ENCODE measurements around the gene GLRX2.
A peak's percentile ranks its signal among the peaks of the same experiment; 100 is the strongest.
"Not testable (repeated sequence)": the region's sequence is repeated elsewhere in the genome, so short reads cannot be mapped to it uniquely, and the experiment has no call there.

The GLRX2 gene, protein sequence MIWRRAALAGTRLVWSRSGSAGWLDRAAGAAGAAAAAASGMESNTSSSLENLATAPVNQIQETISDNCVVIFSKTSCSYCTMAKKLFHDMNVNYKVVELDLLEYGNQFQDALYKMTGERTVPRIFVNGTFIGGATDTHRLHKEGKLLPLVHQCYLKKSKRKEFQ

DNA sequence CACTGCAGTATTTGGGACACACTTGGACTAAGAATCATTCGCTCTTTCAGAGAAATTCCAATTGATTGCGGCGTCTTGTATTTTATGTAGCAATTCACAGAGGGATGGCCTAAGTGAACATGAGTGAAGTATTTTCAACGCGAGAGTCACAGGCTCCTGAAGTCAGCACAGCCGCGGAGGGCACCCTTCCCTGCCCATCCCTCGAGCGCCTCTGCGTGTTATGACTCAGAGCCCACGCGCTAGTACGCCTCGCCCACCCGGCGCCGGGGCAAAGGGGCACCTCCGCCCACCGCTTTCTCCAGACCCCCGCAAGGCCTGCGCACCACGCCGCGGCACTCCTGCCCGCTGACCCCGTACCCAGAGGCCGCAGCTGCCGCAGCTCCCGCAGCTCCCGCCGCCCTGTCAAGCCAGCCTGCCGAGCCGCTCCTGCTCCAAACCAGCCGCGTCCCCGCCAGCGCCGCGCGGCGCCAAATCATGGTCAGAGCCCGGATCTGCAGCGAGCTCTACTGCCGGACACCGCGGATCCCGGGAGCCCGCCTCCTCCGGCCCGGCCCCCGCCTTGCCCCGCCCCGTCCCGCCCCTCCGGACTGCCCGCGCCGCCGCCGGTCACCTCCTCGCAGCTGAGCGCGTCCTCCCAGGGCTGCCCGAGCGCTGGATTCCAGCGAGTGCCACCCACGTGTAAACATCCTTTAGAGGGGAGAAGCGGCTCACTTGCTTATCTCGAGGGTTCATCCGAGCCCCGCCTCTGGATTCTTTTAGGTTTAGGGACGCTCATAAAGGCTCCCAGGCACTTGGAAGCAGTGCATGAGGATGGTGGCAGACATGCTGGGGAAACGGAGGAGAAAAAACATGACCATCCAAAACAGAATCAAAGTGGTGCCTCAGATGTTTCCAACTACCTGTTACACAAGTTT, at the start of gene GLRX2:
GLRX2 (minus strand) TSS at position 508 of the 914 bp plus-strand sequence; CDS start at position 476, 32 bp downstream.
- peak; percentile 94 for DNase-seq

DNA sequence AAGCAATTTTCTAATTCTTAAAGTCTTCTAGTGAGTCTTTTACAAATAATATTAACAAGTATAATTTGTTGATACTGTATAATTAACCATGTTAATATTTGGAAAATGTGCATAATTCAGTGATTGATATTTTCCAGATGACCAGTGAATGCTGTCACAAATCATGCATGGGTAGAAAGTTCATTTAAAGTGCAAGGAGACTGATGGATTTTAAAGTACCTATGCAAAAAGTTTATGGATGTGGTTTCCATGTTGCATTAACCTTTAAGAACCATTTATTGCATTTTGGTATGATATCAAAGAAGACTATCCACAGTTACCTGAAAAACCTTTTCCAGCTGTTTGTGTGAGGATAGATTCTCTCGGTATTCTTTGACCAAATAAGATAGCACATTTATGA, 39.8 kb upstream of the GLRX2 start:
- DNase-seq = no peak

DNA sequence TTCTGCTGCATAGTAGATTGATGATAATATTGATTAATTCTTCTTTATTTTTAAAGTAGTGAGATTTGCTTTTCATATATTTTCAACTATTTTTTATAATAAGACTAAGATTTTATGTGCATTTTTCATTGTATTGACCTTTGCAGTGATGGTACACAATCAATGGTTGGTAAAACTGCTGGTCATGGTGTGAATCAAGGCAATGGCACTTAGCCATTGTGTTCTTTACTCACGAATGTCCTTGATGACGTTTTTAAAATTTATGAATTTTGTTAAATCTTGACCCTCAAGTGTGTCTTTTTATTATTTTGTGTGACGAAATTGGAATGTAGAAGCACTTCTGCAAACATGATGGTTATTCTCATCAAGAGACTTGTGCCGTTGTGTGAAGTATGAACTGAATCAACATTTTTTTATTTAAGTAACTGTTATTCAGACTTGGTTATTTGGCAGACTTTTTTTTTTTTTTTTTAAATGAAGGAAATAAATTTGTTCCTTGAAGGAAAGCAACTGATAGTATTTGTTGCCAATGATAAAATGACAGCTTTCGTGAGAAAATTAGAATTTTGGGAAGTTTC, 39.2 kb upstream of the GLRX2 start:
- DNase-seq = no peak

DNA sequence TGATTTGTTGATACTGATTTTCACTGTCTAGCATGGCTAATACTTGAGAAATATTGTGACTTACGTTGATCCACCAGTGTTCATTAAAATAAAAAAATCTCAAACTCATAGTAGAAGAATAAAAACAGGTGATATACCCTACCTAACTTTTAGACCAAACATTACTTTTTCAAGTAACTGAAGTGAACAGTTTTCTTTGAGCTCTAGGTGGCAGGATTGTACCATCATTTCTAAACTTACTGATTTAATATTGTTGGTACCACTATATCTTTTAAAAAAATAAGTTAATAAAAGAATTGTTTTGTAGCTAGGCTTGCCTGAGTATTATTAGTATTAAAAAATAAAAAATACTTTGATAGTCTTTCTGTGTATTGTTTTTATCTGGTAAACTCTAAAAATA, 38.1 kb upstream of the GLRX2 start:
- DNase-seq = no peak

DNA sequence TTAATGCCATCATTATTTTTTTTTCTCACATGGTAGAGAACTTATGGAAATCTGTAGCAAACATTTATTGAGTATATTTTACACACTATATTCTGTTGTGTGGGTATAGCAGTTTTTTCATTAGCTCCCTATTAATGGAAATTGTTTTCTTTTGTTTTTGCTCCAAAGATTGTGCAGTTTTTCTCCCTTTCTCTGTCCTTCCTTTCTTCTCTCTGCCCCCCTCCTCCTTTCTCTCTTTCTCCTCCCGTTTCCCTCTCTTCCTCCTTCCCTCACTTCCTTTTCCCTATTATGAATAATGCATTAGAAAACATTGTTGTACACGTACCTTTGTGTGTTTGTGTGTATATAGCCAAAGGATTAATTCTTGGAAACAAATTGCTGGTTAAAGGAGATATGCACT, 37.2 kb upstream of the GLRX2 start:
- DNase-seq = no peak

DNA sequence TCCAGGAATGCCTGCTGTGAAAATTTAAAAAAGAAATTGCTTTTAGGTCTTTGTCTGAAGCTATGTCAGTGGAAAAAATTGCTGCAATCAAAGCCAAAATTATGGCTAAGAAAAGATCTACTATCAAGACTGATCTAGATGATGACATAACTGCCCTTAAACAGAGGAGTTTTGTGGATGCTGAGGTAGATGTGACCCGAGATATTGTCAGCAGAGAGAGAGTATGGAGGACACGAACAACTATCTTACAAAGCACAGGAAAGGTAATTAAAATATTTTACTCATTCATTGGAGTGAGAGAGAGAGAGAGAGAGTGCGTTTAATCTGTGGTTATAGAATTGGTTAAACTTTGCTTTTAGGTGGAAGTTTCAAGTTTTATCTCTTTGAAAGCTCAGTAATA, 36.6 kb upstream of the GLRX2 start:
- no peak for DNase-seq

DNA sequence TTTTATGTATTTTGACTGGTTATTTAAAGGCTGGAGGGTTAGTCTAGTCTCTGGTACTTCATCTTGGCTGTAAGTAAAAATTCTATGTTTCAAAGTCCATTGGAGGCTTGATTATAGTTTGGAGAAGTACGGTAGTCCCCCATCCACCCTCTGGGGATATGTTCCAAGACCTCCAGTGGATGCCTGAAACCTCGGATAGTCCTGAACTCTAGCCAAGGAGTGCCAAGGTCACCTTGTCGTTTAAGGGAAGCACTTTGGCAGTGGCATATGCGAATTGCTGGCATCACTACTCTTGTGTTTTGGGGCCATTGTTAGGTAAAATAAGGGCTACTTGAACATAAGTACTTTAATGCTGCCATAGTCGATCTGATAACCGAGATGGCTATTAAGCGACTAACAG, 35.0 kb upstream of the GLRX2 start:
- DNase-seq = no peak

DNA sequence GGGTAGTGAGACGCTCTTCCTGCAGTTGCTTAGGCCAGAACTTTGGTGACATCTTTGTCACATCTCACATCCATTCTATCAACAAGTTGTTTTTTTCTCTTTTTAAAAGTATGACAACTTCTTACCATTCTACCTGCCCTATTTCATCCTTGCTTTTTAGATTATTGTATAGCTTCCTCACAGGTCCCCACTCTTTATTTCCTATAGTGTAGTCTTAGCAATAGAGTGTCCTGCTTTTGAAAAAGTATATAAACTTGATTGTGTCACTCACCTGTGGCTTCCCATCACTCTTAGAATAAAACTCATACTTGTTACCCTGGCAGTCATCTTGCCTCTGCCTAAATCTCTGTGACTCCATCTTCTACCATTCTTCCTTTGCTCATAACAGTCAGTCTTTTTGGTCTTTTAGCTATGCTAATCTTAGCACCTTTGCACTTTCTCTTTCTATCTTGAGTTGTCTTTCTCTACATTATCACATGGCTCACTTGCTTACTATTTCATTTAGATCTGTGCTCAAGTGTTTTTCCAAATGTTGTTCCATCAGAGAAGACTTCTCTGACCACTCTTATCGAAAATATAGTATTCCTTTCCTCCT, 26.1 kb upstream of the GLRX2 start:
- no peak for DNase-seq

DNA sequence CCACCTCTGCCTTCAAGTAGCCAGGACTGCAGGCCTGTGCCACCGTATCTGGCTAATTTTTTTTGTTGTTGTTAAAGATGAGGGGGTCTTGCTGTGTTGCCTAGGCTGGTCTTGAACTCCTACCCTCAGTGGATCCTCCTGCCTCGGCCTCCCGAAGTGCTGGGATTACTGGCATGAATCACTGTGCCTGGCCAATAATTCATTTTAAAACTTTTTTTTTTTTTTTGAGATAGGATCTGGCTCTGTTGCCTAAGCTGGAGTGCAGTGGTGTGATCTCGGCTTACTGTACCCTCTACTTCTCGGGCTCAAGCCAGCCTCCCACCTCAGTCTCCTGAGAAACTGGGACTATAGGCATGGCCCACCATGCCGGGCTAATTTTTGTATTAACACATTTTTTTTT, 20.2 kb upstream of the GLRX2 start:
- no peak for DNase-seq

DNA sequence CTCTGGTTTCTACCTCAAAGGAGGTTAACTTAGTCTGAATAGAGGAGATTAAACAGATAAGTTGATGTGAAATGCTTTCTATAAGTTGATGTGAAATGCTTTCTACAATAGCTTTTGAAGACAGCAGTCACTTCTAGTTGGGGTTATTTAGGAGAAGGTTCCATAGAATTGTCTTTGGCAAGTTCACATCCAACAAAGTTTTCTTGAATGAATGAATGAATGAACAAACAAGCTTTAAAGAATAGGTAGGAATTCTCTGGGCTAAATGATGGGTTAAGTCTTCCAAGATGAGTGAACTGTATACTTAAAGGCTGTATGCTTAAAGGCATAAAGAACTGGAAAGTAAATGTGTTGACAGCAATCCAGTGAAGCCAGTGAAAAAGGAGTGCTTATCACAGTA, 18.5 kb upstream of the GLRX2 start:
- DNase-seq = no peak

DNA sequence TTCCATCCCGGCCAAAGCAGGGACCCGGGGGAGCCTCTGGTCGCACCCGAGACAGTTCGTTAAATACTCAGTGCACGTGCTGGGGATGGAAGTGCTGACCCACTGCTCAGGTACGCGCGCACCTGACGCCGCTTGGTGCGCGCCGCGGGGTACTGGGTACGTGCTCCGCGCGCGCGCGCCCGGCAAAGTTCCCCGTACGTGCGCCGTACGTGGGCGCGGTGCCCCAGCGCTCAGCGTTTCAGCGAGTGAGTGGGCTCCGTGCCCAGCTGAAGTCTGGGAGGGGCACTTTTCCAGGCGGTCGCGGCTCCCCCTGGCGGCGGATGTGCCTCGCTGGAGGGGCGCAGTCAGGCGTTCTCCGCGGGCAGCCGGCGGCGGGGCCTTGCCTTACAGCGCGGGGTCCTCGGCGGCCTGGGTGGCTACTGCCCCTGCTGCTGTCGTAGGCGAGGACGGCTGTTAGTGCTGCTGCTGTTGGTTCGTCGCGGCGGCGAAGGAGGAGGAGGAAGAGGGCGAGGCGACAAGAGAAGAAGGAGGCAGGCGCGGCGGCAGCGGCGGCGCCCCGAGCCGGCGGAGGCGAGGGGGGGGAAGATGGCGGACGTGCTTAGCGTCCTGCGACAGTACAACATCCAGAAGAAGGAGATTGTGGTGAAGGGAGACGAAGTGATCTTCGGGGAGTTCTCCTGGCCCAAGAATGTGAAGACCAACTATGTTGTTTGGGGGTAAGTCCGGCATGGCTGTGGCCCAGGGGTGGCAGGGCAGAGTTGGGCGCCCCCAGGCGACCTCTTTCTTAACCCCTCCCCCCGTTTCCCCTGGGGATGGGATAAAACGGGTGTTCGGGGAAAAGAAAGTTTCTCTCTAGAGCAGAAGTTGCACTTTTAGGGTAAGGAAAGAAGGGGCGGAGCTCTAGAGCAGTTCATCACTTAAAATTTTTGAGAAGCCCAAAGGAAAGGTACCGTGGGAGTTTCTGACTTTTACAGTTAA, 16.7 kb upstream of the GLRX2 start, which contains the start of gene CDC73:
CDC73 (plus strand) TSS at position 416 of the 978 bp plus-strand sequence; CDS start at position 586, 170 bp downstream.
- DNase-seq = peak; percentile 99

DNA sequence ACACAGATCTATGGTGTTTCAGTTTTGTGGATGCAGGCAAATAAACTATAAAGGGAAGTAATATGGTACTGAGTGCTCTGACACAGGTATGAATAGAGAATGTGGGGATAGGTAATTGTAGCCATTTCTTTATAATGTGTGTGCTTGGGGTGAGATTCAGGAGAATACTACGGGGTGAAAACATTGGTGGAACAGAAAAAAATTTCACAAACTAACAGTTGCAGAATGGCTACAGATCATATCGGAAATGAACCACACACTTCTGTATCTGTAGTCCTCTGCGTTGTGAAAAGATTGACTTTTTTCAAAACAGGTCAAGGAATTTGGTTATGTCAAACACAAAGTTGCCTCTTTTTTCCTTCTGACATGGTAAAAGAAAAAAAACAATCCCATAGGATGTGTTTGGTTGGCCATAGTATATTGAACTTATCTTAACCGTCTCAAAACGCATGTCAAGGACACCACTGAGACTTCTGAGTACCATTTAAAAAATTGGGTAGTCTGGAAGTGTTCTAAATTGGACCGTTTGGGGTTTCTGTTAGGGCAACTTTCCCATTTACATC, 15.5 kb upstream of the GLRX2 start:
- no peak for DNase-seq

DNA sequence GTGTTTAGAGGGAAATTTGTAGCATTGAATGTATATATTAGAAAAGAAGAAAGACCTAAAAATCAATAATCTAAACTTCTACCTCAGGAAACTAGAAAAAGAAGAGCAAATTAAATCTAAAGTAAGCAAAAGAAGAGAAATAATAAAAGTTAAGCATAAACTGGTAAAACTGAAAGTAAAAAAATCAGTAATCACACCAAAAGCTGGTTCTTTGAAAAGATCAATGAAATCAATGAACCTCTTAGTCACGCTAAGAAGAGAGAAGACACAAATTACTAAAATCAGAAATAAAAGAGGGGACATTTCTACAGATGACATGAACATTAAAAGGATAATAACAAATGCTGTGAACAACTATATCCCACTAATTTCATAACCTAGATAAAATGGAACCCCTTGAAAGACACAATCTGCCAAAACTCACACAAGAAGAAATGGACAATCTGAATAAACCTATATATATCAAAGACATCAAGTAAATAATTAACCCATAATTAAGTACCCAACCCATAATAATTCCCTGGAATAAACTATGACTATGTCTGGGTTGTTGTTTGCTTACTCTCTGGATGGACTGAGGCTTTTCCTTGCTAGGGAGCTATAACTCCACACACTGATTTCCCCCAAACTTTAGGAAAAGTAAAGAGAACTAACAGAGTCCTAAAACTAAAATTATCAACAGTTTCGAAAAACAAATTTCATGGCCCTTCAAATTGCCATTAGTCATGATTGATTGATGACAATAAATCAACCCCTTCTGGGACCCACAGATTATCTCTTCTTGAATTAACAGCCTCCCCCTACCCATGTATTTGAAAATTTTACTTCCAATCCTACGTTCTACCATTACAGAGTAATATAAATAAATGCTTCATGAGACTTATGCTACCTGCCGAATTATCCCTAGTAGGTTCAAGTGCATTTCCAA, 13.9 kb upstream of the GLRX2 start:
- DNase-seq = no peak

DNA sequence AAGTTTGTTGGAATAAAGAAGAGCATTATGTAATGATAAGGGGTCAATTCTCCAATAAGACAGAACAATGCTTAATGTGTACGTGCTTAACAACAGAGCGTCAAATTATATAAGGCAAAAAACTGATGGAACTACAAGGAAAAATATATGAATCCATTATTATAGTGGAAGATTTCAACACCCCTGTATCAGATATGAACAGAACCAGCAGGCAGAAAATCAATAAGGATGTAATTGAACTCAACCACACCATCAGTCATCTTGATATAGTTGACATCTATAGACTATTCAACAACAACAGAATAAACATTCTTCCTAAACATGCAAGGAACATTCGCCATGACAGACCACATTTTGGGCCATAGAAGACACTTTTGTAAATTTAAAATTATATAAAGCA, 13.0 kb upstream of the GLRX2 start:
- no peak for DNase-seq

DNA sequence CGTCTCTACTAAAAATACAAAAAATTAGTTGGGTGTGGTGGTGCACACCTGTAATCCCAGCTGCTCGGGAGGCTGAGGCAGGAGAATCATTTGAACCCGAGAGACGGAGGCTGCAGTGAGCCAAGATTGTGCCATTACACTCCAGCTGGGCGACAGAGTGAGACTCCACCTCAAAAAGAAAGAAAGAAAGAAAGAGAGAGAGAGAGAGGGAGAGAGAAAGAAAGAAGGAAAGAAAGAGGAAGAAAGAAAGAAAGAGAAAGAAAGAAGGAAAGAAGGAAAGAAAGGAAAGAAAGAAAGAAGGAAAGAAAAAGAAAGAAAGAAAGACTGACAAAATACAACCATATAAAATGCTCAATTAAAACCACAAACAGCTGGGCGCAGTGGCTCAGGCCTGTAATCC, 12.0 kb upstream of the GLRX2 start:
- DNase-seq = not testable (repeated sequence)

DNA sequence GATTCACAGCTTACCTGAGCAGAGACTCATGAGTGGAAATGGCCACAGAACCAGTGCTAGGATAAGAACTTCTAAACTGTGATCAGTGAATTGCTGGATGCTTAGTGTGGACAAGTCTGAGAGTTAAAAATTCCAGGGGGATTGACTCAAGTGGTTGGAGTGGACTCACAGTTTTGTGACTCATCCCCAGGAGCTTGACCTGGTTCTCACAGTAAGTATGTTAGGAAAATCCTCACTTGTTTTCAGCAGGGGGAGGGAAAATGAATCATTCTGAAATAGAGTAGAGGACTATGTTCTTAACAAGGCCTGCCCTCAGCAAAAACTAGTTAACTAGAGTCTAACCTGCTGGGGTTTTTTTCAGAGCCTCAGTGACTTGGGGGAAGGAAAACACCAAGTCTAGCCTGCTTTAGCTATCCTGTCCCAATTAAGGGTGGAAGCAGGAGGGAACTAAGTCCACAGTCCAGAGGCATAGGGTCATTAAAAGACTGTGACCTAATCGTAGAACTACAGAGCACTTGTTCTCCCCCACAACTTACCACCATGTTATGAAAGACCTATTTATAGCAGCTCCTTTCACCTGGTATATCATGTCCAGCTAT, 10.5 kb upstream of the GLRX2 start:
- no peak for DNase-seq

DNA sequence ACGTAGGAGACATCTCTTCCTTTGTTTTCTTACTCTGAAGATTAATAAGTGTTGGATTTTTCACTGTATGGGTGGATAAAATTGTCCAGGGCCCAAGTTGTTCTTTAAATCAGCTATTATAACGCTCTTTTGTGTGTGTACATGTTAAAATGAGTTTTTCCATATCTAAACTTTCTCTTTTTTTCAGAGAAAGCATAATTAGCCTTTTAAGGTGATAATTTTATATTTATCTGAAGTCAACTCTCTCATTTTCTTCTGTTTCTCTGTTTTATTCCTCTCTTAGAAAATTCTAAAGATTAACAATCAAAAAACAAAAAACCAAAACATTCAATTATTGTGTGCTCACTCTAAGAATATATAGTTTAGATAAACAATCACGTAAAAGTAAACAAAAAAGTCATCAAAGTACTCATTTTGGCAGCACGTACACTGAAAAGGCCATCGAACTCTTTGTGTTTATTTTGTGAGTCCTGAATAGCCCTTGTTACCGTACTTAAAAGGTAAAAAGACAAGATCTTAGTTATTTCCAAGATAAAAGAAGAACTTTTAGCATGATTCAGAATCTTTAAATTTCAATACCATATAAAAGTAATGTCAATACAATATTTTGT, 9.4 kb upstream of the GLRX2 start:
- DNase-seq = no peak

DNA sequence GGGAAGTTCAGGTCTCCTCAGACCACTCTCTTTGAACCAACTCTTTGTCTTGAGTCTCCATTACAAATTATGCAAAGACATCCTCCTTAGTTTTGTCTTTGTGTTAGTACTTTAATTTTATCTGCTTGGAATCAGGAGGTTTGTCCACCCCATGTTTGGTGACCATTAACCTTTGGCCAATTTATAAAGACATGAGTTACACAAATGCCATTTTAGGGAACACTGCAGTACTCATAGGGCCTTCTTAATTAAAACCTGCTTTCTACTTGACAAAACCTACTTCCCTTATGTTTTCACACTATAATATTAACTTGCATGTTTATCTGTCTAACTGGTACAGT, 8.7 kb upstream of the GLRX2 start:
- DNase-seq = no peak

DNA sequence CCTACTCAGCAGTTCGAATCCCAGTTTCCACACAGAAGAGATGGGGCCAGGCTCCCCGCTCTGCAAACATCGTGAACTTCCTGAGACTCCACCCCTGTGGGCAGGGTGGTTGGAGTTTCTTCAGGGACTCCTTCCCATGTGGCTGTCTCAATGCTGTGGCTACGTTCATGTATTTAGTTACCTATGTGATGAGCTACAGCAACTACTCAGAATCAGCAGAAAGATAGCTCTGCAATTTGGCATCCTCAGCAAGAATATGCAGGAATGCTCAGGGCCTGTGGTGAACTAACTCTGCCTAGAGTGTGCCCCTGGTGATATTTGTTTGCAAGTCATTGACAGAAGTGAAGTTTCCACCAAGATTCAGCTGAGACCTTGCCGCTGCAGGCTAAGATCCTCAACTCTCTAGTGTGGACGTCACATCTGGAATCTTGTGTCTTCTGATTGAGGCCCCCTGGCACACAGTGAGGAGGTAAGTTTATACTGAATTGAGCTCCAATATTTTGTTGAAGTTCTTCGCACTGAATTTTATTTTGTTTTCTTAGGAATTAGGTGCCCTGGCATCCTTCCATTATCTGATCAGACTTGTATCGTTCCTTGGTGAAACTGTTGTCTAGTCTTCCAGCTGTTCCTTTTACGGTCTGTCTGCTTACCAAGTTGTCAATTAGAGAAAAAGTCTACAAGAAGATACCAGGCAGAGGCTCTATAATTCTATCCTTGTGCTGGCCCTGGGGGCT, 8.2 kb upstream of the GLRX2 start:
- DNase-seq = no peak

Measured in femur (tissue), 1 donor.